GM23338 (cell line): Measurements from ENCODE around the gene SYNRG. TPM values are rescaled to one million over a fixed set of nuclear protein-coding genes. Genes with fewer than 3 reads are reported as not detected.

Experiments
- ATAC-seq: fragments of 200-7000 bp; cut with Tn5 transposase; 3 replicates; pipeline ENCODE4 v1.9.1; 2020
- DNase-seq: peaks from one replicate; pipeline ENCODE4 v3.0.0-alpha.2; 2015; ENCODE audit warnings: low spot score
- H2AFZ ChIP-seq: fragments of 200-600 bp; sonication (generic); 2 replicates; pipeline ENCODE4 v1.8.0; 2016; ENCODE audit warnings: antibody characterized with exemption, mild to moderate bottlenecking, moderate library complexity
- H3F3A ChIP-seq: fragments of 200-600 bp; sonication (generic); replicated peaks from 2 replicates; pipeline ENCODE4 v1.8.0; 2017; ENCODE audit warnings: antibody characterized with exemption, mixed run types, low read depth
- H3K27ac ChIP-seq: fragments of 200-600 bp; sonication (generic); 2 replicates; pipeline ENCODE4 v1.6.1; 2016; ENCODE audit warnings: low read depth
- H3K27me3 ChIP-seq: fragments of 200-600 bp; sonication (generic); 2 replicates; pipeline ENCODE4 v1.8.0; 2016; ENCODE audit warnings: mild to moderate bottlenecking, mixed run types, moderate library complexity; ENCODE audit not compliant: insufficient read depth
- H3K36me3 ChIP-seq: fragments of 200-600 bp; sonication (generic); 2 replicates; pipeline ENCODE4 v1.8.0; 2016; ENCODE audit warnings: mild to moderate bottlenecking; ENCODE audit not compliant: insufficient read depth
- H3K4me1 ChIP-seq: fragments of 200-600 bp; sonication (generic); 2 replicates; pipeline ENCODE4 v1.8.0; 2016; ENCODE audit warnings: mild to moderate bottlenecking, moderate library complexity; ENCODE audit not compliant: insufficient read depth
- H3K4me2 ChIP-seq: fragments of 200-600 bp; sonication (generic); 2 replicates; pipeline ENCODE4 v1.7.1; 2017; ENCODE audit warnings: mixed run types
- H3K4me3 ChIP-seq: fragments of 200-600 bp; sonication (generic); 2 replicates; pipeline ENCODE4 v1.6.1; 2016; ENCODE audit warnings: mixed run types
- H3K79me2 ChIP-seq: fragments of 200-600 bp; sonication (generic); replicated peaks from 2 replicates; pipeline ENCODE4 v1.8.0; 2017; ENCODE audit warnings: mild to moderate bottlenecking; ENCODE audit not compliant: insufficient read depth
- H3K9me2 ChIP-seq: fragments of 200-600 bp; sonication (generic); 2 replicates; pipeline ENCODE4 v1.8.0; 2017; ENCODE audit not compliant: insufficient read depth
- H4K20me1 ChIP-seq: fragments of 200-600 bp; sonication (generic); replicated peaks from 2 replicates; pipeline ENCODE4 v1.8.0; 2017; ENCODE audit warnings: mild to moderate bottlenecking; ENCODE audit not compliant: insufficient read depth
- H3K27ac Mint-ChIP-seq: 2 replicates; pipeline ENCODE4 v1.8.0; 2020; ENCODE audit warnings: inconsistent platforms, mild to moderate bottlenecking, moderate library complexity, mixed read lengths
- H3K27me3 Mint-ChIP-seq: 3 replicates; pipeline ENCODE4 v1.8.0; 2022; ENCODE audit warnings: low read depth, mild to moderate bottlenecking, moderate library complexity, mixed read lengths, inconsistent platforms; ENCODE audit not compliant: insufficient read depth, poor library complexity
- H3K36me3 Mint-ChIP-seq: 3 replicates; pipeline ENCODE4 v1.8.0; 2021; ENCODE audit warnings: low read depth, mild to moderate bottlenecking, inconsistent platforms, moderate library complexity, mixed read lengths
- H3K4me1 Mint-ChIP-seq: 3 replicates; pipeline ENCODE4 v1.8.0; 2020; ENCODE audit warnings: mild to moderate bottlenecking, inconsistent platforms, mixed read lengths
- H3K4me3 Mint-ChIP-seq: 3 replicates; pipeline ENCODE4 v1.8.0; 2021; ENCODE audit warnings: moderate library complexity, mild to moderate bottlenecking, inconsistent platforms, mixed read lengths
- H3K9me3 Mint-ChIP-seq: 3 replicates; pipeline ENCODE4 v1.8.0; 2020; ENCODE audit warnings: moderate library complexity, mild to moderate bottlenecking, inconsistent platforms, mixed read lengths
- CREB1 ChIP-seq: fragments of 250-450 bp; sonication (Bioruptor Pico); IDR thresholded peaks from 2 replicates; pipeline ENCODE4 v1.5.0; 2020; ENCODE audit warnings: low read depth, mild to moderate bottlenecking, moderate library complexity
- CTCF ChIP-seq, 2 experiments: fragments of 200-600 bp in 1 of 2; sonication (generic) in 1 of 2; conservative IDR thresholded peaks; 2 replicates each; pipeline versions ENCODE4 v1.5.1 to v1.6.1; 2016 to 2017; ENCODE audit warnings: antibody characterized with exemption in 2 of 2, low read depth in 2 of 2, mild to moderate bottlenecking in 2 of 2, moderate library complexity in 1 of 2
- EZH2 ChIP-seq: fragments of 200-600 bp; sonication (generic); IDR thresholded peaks from one replicate; pipeline ENCODE4 v1.8.0; 2017; ENCODE audit warnings: antibody characterized with exemption, mild to moderate bottlenecking, low read depth; ENCODE audit not compliant: unreplicated experiment
- EZH2phosphoT487 ChIP-seq: fragments of 200-600 bp; sonication (generic); IDR thresholded peaks from one replicate; pipeline ENCODE4 v1.8.1; 2018; ENCODE audit warnings: antibody characterized with exemption; ENCODE audit not compliant: unreplicated experiment
- JUNB ChIP-seq: IDR thresholded peaks from one replicate; pipeline ENCODE4 v1.6.1; 2016; ENCODE audit warnings: antibody characterized with exemption; ENCODE audit not compliant: unreplicated experiment
- NANOG ChIP-seq: IDR thresholded peaks from 2 replicates; pipeline ENCODE4 v1.6.1; 2016; ENCODE audit warnings: antibody characterized with exemption, borderline replicate concordance
- POLR2AphosphoS5 ChIP-seq: IDR thresholded peaks from 2 replicates; pipeline ENCODE4 v1.6.1; 2016; ENCODE audit warnings: antibody characterized with exemption, low read depth
- REST ChIP-seq: IDR thresholded peaks from one replicate; pipeline ENCODE4 v1.6.1; 2018; ENCODE audit warnings: antibody characterized with exemption; ENCODE audit not compliant: unreplicated experiment
- STAT1 ChIP-seq: IDR thresholded peaks from one replicate; pipeline ENCODE4 v1.6.1; 2016; ENCODE audit warnings: antibody characterized with exemption; ENCODE audit not compliant: unreplicated experiment
- polyA plus RNA-seq: library from polyadenylated mRNA; unstranded; fragments of >200 nt; fragmentation: Nextera tagmentation; extraction: Ambion mirVana; gene quantifications from 2 replicates; pipeline ENCODE4 v1.2.1, GENCODE V29; 2016
- total RNA-seq: library from RNA; depleted of rRNA; stranded (reverse); fragments of >200 nt; shearing (Covaris generic); gene quantifications from 2 replicates; pipeline ENCODE4 v1.2.3, GENCODE V29; 2014
- TF ChIP-seq, protein P1 (sequence below): IDR thresholded peaks from 2 replicates; pipeline ENCODE4 v1.6.1; 2016; ENCODE audit warnings: antibody characterized with exemption
- TF ChIP-seq, protein P2 (sequence below): fragments of 250-450 bp; sonication (Bioruptor Pico); IDR thresholded peaks from 2 replicates; pipeline ENCODE4 v1.5.0; 2020; ENCODE audit warnings: mild to moderate bottlenecking, moderate library complexity

The SYNRG gene
- total and polyA plus RNA-seq, 2 experiments from 2014 or later = 18.6 to 22.6 TPM

DNA sequence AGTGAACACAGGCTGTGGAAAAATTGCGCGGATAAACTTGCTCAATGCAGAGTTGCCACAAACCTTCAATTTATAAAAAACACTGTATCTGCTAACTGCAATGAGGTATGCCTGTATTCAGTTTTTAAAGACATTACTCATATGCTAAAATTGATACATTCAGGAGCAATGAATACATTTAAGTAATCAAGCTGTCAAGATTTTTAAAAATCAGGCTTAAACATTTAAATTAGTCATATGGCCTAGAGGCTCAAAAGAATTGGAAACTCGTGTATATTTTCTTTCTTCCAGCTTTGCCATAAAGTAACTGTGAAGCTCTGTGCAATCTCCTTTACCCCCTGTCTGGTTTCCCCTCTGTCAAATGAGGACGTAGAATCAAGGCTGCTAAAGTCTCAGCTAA, 4.1 kb downstream of the SYNRG start:
- H3K36me3 Mint-ChIP-seq = peaks cover 3% of the 10 kb centered on the region; the same call in 1 of the 3 replicates
- peaks cover 9% of the 10 kb centered on the region; the same call in 1 of the 2 replicates for H3F3A ChIP-seq
- H3K27ac ChIP-seq = no peak overlapping the region
- peaks cover 12% of the 10 kb centered on the region for H3K4me1 Mint-ChIP-seq
- no peaks in the 10 kb centered on the region for H3K9me2 ChIP-seq
- H3K36me3 ChIP-seq = no peaks in the 10 kb centered on the region
- H3K4me1 ChIP-seq = peaks cover 24% of the 10 kb centered on the region
- no peak overlapping the region for H3K27ac Mint-ChIP-seq
- H3K4me3 ChIP-seq = no peak overlapping the region
- H3K9me3 Mint-ChIP-seq = no peaks in the 10 kb centered on the region
- H3K27me3 ChIP-seq = no peaks in the 10 kb centered on the region
- TF ChIP-seq STAT1 (no peak), CTCF (conservative IDR thresholded peaks at IDR 0.05; ENCODE audit: low read depth in 2 of 2) (no peak), POLR2AphosphoS5 (no peak), NANOG (no peak), EZH2 (no peak), CREB1 (CRISPR knock-in tag) (no peak), JUNB (no peak), EZH2phosphoT487 (no peak), REST (no peak)
- TF ChIP-seq, protein P1, sequence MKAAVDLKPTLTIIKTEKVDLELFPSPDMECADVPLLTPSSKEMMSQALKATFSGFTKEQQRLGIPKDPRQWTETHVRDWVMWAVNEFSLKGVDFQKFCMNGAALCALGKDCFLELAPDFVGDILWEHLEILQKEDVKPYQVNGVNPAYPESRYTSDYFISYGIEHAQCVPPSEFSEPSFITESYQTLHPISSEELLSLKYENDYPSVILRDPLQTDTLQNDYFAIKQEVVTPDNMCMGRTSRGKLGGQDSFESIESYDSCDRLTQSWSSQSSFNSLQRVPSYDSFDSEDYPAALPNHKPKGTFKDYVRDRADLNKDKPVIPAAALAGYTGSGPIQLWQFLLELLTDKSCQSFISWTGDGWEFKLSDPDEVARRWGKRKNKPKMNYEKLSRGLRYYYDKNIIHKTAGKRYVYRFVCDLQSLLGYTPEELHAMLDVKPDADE = no peak
- TF ChIP-seq, protein P2, sequence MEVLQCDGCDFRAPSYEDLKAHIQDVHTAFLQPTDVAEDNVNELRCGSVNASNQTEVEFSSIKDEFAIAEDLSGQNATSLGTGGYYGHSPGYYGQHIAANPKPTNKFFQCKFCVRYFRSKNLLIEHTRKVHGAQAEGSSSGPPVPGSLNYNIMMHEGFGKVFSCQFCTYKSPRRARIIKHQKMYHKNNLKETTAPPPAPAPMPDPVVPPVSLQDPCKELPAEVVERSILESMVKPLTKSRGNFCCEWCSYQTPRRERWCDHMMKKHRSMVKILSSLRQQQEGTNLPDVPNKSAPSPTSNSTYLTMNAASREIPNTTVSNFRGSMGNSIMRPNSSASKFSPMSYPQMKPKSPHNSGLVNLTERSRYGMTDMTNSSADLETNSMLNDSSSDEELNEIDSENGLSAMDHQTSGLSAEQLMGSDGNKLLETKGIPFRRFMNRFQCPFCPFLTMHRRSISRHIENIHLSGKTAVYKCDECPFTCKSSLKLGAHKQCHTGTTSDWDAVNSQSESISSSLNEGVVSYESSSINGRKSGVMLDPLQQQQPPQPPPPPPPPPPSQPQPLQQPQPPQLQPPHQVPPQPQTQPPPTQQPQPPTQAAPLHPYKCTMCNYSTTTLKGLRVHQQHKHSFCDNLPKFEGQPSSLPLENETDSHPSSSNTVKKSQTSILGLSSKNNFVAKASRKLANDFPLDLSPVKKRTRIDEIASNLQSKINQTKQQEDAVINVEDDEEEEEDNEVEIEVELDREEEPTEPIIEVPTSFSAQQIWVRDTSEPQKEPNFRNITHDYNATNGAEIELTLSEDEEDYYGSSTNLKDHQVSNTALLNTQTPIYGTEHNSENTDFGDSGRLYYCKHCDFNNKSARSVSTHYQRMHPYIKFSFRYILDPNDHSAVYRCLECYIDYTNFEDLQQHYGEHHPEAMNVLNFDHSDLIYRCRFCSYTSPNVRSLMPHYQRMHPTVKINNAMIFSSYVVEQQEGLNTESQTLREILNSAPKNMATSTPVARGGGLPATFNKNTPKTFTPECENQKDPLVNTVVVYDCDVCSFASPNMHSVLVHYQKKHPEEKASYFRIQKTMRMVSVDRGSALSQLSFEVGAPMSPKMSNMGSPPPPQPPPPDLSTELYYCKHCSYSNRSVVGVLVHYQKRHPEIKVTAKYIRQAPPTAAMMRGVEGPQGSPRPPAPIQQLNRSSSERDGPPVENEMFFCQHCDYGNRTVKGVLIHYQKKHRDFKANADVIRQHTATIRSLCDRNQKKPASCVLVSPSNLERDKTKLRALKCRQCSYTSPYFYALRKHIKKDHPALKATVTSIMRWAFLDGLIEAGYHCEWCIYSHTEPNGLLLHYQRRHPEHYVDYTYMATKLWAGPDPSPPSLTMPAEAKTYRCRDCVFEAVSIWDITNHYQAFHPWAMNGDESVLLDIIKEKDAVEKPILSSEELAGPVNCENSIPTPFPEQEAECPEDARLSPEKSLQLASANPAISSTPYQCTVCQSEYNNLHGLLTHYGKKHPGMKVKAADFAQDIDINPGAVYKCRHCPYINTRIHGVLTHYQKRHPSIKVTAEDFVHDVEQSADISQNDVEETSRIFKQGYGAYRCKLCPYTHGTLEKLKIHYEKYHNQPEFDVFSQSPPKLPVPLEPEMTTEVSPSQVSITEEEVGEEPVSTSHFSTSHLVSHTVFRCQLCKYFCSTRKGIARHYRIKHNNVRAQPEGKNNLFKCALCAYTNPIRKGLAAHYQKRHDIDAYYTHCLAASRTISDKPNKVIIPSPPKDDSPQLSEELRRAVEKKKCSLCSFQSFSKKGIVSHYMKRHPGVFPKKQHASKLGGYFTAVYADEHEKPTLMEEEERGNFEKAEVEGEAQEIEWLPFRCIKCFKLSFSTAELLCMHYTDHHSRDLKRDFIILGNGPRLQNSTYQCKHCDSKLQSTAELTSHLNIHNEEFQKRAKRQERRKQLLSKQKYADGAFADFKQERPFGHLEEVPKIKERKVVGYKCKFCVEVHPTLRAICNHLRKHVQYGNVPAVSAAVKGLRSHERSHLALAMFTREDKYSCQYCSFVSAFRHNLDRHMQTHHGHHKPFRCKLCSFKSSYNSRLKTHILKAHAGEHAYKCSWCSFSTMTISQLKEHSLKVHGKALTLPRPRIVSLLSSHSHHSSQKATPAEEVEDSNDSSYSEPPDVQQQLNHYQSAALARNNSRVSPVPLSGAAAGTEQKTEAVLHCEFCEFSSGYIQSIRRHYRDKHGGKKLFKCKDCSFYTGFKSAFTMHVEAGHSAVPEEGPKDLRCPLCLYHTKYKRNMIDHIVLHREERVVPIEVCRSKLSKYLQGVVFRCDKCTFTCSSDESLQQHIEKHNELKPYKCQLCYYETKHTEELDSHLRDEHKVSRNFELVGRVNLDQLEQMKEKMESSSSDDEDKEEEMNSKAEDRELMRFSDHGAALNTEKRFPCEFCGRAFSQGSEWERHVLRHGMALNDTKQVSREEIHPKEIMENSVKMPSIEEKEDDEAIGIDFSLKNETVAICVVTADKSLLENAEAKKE (CRISPR knock-in tag) = no peak
- no peaks in the 10 kb centered on the region for H4K20me1 ChIP-seq
- H3K4me3 Mint-ChIP-seq = no peak overlapping the region
- ATAC-seq = no peak
- DNase-seq = no peak
- H3K79me2 ChIP-seq = peaks cover 49% of the 10 kb centered on the region
- H2AFZ ChIP-seq = no peak overlapping the region
- no peaks in the 10 kb centered on the region for H3K27me3 Mint-ChIP-seq
- no peak overlapping the region for H3K4me2 ChIP-seq
